Peyer's patch (tissue), 4 donors: ENCODE data around the gene CDK2.
"Not testable (repeated sequence)": the region's sequence is repeated elsewhere in the genome, so short reads cannot be mapped to it uniquely, and the experiment has no call there.

Experiments used
- POLR2A ChIP-seq, 2 donors: fragments of 450-650 bp; IDR thresholded peaks; one replicate each; pipeline ENCODE4 v1.5.1; 2017; ENCODE audit warnings: antibody characterized with exemption in 2 of 2, mild to moderate bottlenecking in 2 of 2, moderate library complexity in 2 of 2
- TF ChIP-seq, protein P1 (sequence below), 6 experiments: fragments of 450-650 bp in 4 of 6; fragments of 200-600 bp in 2 of 6; sonication (generic) in 1 of 6; IDR thresholded peaks; one replicate each; pipeline ENCODE4 v1.5.1; 2017 to 2019; ENCODE audit warnings: antibody characterized with exemption in 6 of 6, mild to moderate bottlenecking in 3 of 6, moderate library complexity in 1 of 6

DNA sequence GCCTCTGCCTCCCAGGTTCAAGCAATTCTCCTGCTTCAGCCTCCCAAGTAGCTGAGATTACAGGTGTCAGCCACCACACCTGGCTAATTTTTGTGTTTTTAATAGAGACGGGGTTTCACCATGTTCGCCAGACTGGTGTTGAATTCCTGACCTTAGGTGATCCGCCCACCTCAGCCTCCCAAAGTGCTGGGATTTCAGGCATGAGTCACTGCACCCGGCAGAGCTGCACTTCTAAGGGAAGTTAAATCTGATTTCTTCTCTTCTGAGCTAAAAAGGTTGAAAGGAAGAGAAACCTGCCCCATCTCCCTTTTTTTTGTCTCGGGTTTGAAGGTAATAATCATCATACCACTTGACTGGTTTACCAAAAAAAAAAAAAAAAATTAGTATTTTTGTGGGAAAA, 15.3 kb downstream of the CDK2 start:
- TF ChIP-seq, protein P1, sequence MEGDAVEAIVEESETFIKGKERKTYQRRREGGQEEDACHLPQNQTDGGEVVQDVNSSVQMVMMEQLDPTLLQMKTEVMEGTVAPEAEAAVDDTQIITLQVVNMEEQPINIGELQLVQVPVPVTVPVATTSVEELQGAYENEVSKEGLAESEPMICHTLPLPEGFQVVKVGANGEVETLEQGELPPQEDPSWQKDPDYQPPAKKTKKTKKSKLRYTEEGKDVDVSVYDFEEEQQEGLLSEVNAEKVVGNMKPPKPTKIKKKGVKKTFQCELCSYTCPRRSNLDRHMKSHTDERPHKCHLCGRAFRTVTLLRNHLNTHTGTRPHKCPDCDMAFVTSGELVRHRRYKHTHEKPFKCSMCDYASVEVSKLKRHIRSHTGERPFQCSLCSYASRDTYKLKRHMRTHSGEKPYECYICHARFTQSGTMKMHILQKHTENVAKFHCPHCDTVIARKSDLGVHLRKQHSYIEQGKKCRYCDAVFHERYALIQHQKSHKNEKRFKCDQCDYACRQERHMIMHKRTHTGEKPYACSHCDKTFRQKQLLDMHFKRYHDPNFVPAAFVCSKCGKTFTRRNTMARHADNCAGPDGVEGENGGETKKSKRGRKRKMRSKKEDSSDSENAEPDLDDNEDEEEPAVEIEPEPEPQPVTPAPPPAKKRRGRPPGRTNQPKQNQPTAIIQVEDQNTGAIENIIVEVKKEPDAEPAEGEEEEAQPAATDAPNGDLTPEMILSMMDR (IDR thresholded peaks at IDR 0.05): not testable (repeated sequence)
- not testable (repeated sequence) for TF ChIP-seq POLR2A (IDR thresholded peaks at IDR 0.05)
